Fibroblast of the aortic adventitia (primary cell): ENCODE results near the gene TRABD2A. TPM values are rescaled to one million over a fixed set of nuclear protein-coding genes. Genes with fewer than 3 reads are reported as not detected.

Source experiments
- DNase-seq: peaks from one replicate; pipeline ENCODE4 v3.0.0-alpha.2; 2010; ENCODE audit warnings: low read depth
- H3K4me3 ChIP-seq: 2 replicates; pipeline ENCODE4 v1.5.1; 2011; ENCODE audit warnings: low read depth, mild to moderate bottlenecking, control low read depth, low read length, moderate library complexity
- CTCF ChIP-seq: IDR thresholded peaks from 2 replicates; pipeline ENCODE4 v1.5.1; 2011; ENCODE audit warnings: mild to moderate bottlenecking, low read length, control low read depth, inconsistent platforms; ENCODE audit not compliant: insufficient read depth
- total RNA-seq: library from RNA; depleted of rRNA; stranded (reverse); fragments of >200 nt; gene quantifications from 2 replicates; pipeline ENCODE4 v1.2.3, GENCODE V29; 2012; ENCODE audit warnings: low replicate concordance

TRABD2A gene
- total RNA-seq, 1 donor, result 1.6 TPM

DNA sequence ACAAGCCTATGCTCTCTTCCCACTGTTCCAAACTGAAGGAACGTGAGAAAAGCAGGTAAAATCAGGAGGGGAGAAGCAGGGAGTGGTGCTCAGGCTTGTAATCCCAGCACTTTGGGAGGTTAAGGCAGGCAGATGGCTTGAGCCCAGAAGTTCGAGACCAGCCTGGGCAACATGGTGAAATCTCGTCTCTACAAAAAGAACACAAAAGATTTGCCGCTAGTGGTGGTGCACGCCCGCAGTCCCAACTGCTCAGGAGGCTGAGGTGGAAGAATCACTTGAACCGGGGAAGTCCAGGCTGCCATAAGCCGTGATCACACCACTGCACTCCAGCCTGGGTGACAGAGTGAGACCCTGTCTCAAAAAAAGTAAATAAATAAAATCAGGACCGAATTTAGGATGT, 23.3 kb upstream of the TRABD2A start:
- H3K4me3 ChIP-seq, result no peak overlapping the region
- no peak for TF ChIP-seq CTCF

DNA sequence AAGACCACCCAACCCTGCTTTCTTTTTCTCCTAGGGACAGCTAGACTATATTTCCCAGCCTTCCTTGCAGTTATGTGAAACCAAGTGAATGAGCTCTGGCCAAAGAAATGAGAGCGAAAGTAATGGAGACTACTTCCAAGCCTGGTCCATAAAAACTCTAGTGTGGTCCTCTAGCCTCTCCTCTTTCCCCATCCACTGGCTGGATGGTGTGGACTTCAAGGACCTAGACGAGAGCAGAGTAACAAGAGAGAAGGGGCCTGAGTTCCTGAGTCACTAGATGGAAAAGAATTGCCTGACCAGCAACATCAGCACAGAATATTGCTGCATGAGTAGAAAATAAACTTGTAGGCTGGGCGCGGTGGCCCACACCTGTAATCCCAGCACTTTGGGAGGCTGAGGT, 21.6 kb upstream of the TRABD2A start:
- TF ChIP-seq CTCF, result no peak
- no peak for DNase-seq
- no peak overlapping the region for H3K4me3 ChIP-seq

More for the DNA sequence above, 23.3 kb upstream of the TRABD2A start:
- DNase-seq, result no peak

DNA sequence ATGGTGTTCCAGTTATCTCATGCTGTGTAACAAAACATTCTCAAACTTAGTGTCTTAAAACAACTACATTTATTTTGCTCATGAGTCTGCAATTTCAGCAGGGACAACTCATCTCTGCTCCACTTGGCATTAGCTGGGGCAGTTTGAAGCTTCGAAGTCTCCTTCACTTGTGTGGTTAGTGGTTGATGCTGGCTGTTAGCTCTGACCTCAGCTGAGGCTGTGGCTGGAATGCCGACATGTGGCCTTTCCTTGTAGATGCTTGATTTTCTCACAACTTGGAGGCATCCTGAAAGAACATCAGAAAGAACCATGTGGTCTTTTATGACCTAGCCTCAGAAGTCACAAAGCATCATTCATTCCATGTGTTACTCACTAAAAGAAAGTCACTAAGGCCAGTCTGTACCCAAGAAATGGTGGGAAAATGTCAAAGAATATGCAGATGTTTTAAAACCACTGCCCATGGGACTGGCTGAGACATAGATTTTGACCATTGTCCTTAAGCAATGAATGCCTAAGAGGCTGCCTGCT, 20.8 kb upstream of the TRABD2A start:
- no peak for TF ChIP-seq CTCF
- H3K4me3 ChIP-seq, result no peak overlapping the region
- peak; percentile 51 for DNase-seq

GRCh38 chr2:84900971-84901370, 20.1 kb upstream of the TRABD2A start:
- DNase-seq, result peak; percentile 40
- TF ChIP-seq CTCF, result no peak

DNA sequence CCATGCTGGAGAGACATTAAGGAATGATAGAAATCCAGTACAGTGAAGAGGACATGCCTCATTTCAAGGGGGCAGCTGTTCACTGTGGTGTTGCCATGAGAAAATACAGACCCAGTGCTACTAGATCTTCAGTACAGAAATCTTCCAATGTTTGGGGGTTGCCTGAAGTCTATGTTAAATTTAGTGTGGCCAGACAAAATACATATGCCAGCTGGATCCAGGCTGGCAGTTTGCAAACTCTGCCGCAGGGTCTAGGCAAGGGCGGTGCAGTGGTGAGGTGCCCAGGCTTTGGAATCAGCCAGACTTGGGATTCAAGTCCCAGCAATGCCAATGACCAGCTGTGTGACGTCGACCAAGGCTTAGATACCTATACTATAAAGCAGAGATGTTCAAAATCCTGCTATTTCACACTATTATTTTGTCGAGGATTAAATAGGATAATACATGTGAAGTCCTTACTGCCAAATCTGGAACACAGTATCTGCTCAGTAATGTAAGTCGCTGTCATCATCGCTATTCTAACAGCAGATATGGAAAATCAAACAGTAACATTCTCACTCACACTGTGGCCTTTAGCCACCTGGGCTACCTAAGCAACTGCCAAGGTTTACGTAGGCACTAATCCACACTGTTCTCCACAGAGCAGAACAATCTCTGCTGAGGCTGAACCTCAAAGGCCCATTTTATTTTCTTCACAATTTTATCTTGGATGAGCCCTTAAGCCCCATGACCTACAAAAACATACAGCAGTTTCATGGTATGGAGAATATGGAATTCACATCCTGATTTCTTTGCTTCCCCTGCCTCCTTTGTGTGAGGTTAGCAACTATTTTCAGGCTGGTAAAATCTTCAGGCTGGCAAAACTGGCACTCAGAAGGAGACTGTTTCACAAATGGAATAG, 18.7 kb upstream of the TRABD2A start:
- no peak for DNase-seq
- TF ChIP-seq CTCF, result no peak
- no peak overlapping the region for H3K4me3 ChIP-seq

More at GRCh38 chr2:84900971-84901370, 20.1 kb upstream of the TRABD2A start:
- no peak overlapping the region for H3K4me3 ChIP-seq

DNA sequence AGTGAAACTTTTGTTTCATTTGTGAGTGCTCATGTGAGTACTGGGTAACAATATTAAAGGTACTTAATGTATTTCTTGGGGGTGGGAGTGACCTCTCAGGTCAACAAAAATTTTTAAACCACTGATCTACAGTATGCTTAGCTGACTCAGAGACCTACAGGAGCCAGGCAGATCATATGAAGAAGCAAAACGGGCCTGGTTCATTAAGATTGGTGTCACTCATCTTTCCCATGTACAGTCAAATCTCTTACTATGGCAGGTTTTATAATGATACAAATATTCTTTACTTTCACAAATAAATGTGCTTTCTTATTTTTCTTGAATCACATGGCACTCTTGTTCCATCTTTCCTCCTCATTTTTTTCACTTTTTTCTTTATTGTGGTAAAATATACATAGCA, 16.9 kb upstream of the TRABD2A start:
- no peak overlapping the region for H3K4me3 ChIP-seq
- no peak for TF ChIP-seq CTCF
- DNase-seq, result no peak
